GM12875 (cell line): ENCODE results near the gene CYP26B1.

Experiments
- H3K4me3 ChIP-seq: one replicate; pipeline ENCODE4 v1.5.1; 2011; ENCODE audit warnings: low read depth, low read length, control low read depth
- CTCF ChIP-seq: IDR thresholded peaks from 2 replicates; pipeline ENCODE4 v1.5.1; 2011; ENCODE audit warnings: low read depth, mild to moderate bottlenecking, control low read depth, inconsistent platforms, low read length, moderate library complexity, borderline replicate concordance; ENCODE audit not compliant: insufficient read depth

CYP26B1 gene

GRCh38 chr2:72150157-72150860, 2.6 kb upstream of the CYP26B1 start:
- peak; percentile 81 for TF ChIP-seq CTCF
- no peak overlapping the region for H3K4me3 ChIP-seq

GRCh38 chr2:72149556-72150156, 2.0 kb upstream of the CYP26B1 start:
- TF ChIP-seq CTCF: no peak
- H3K4me3 ChIP-seq: no peak overlapping the region

GRCh38 chr2:72148837-72149555, 1.3 kb upstream of the CYP26B1 start:
- no peak for TF ChIP-seq CTCF
- H3K4me3 ChIP-seq: no peak overlapping the region

- TF ChIP-seq CTCF: no peak
Observed at GRCh38 chr2:72148003-72148836, 558 bp upstream of the CYP26B1 start.

GRCh38 chr2:72146347-72147302, 1.0 kb downstream of the CYP26B1 start:
- no peak overlapping the region for H3K4me3 ChIP-seq
- no peak for TF ChIP-seq CTCF

More at GRCh38 chr2:72148003-72148836, 558 bp upstream of the CYP26B1 start:
- H3K4me3 ChIP-seq: no peak overlapping the region
